Stimulated activated CD8-positive, alpha-beta memory T cell treated with anti-CD3 and anti-CD28 coated beads, Interleukin-2, amount 100 ng/mL, for 1 hour (primary cell): ENCODE data around the gene ALDH3A2.

Experiments
- DNase-seq, 2 donors: peaks; one replicate each; pipeline ENCODE4 v3.0.0-alpha.2; 2020; ENCODE audit warnings: low read depth in 2 of 2

ALDH3A2 gene

DNA sequence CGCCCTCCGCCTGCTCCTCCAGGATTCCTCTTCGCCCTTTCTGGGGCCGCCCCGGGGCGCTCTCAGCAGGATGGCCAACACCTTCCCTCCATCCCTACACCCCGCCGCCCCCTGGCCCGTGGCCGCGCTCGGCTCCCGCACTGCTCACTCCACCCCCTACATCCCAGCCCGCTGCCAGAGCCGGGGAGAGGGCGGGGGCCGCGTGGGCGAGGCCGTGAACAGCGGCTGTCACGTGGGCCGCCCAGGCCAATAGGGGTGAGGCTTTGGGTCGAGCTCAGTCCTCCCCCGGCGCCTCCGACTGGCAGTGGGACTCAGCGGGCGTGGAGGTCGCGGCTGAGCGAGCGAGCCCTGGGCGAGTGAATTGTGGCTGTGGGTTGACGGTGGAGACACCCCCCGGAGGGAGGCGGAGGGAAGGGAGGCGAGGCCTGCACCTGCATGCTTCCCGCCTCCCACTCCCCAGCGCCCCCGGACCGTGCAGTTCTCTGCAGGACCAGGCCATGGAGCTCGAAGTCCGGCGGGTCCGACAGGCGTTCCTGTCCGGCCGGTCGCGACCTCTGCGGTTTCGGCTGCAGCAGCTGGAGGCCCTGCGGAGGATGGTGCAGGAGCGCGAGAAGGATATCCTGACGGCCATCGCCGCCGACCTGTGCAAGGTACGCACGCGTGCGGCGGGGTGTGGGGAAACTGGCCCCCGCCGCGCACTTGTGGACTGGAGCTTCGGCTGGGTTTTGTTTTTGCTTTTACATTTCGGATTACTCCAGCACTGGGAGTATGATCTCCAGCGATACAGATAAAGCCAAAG lies at the start of gene ALDH3A2:
ALDH3A2 (plus strand) TSS at position 277 of the 799 bp plus-strand sequence; CDS start at position 498, 221 bp downstream.
- peak; percentile 82 to 88 for DNase-seq

- no peak for DNase-seq
Observed at GRCh38 chr17:19610311-19610710, 38.2 kb upstream of the ALDH3A2 start.

DNA sequence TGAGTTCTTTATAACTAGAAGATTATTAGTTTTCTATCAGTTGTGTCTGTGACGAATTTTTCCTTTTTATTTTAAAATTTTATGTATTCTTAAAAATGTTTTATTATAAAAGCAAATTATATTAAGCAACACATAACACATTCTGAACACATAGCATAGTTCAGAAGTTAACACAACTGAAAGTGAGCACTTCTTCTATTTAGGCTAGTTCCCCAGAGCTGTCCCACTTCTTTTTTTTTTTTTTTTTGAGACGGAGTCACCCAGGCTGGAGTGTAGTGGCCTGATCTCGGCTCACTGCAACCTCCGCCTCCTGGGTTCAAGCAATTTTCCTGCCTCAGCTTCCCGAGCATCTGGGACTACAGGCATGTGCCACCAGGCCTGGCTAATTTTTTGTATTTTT lies 37.7 kb upstream of the ALDH3A2 start:
- DNase-seq, result no peak

DNA sequence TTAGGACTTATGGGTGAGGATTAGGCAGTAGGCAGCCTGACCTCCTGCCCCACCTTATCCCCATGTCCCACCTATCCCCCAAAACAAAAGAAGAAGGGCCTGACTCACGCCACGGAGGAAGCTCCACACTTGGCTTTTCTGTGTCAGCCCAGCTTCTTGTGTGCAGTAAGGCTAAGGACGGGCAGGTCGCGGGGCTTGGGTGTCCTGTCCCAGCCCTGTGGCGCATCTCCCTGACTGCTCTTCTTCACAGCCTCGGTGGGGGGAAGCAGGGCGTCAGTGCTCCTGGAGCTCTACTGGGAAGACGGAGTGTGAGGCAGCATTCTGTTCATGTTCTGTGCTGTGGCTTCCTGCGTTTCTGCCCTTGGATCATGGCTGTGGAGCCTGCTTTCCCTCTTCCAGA lies 34.6 kb upstream of the ALDH3A2 start:
- DNase-seq, result no peak

DNA sequence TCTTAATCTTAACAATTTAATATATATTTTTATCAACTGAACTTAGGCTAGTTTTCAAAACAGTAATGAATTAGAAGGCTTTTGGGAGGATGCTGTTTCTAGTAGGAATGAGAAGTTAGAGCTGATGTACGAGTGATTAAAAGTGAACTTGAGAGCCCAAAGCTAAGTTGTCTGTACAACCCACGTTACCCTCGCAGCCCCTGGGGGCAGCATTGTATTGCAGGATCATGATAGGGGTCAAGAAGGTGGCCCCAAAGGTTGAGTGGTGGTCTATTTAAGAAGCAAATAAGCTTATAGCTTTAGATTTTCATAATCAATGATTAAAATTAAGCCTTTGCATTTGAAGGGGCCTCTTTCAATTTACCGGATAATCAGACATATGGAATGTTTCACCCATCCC lies 33.7 kb upstream of the ALDH3A2 start:
- no peak for DNase-seq

GRCh38 chr17:19618015-19618414 lies 30.5 kb upstream of the ALDH3A2 start:
- DNase-seq, result no peak

DNA sequence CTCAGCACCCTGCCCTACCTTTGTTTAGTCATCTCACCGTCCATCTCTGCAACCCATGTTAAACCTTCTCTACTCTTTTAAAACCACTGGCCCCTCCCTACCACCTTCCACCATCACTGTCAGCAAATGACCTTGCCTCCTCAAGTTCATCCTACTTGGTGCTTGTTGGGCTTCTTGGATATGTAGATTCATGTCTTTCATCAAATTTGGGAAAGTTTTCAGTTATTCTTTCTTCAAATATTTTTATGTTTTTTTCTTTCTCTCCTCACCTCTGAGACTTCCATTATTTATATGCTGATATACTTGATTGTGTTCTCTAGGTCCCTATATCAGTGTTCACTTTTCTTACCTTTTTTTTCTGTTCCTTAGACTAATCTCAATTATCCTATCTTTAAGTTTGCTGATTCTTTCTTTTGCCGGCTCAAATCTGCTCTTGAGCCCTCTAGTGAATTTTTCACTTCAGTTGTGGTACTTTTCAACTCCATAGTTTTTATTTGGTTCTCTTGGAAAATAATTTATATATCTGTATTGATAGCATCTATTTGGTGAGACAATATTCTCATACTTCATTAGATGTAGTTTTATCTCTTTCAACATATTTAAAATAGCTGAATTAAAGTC lies 28.7 kb upstream of the ALDH3A2 start:
- DNase-seq, result no peak

DNA sequence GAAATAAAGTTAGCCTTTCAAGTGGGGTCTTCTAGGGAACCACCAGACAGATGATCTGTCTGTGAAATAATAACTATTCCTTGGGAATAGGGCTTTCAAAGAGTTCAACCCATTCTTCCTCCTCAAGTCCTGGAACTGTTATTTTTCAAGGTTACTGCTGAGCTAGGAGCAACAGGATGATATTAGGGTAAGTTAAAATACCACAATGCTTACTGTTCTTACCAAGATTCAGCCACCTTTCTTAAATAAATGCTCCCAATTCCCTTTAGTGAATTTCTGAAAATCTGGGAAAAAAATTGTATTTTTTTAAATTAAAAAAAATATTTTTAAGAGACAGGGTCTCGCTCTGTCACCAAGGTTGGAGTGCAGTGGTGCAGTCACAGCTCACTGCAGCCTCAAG lies 26.9 kb upstream of the ALDH3A2 start:
- no peak for DNase-seq

- no peak for DNase-seq
Observed at GRCh38 chr17:19626079-19626478, 22.5 kb upstream of the ALDH3A2 start.

DNA sequence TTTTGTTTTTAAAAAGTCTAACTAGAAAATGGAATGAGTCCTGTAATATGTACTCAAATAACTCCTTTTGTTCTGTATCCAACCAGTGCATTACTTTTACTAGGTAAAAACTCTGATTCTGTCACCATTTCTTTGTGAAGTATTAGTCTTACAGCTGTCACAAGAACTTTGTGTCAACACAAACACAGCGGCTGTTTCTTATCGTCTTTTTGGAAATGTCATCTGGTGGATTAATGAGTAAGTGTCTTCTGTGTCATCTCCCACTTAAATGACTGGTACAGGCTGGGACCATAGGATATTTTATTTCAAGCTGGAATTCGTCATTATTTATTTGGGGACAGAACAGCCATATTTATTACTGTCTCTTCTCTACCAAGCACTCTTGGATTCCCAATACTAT lies 19.1 kb upstream of the ALDH3A2 start:
- no peak for DNase-seq

GRCh38 chr17:19630035-19630434 lies 18.5 kb upstream of the ALDH3A2 start:
- DNase-seq, result no peak

- DNase-seq, result no peak
Observed at GRCh38 chr17:19630661-19631060, 17.9 kb upstream of the ALDH3A2 start.

GRCh38 chr17:19631905-19632304 lies 16.6 kb upstream of the ALDH3A2 start:
- DNase-seq, result no peak

DNA sequence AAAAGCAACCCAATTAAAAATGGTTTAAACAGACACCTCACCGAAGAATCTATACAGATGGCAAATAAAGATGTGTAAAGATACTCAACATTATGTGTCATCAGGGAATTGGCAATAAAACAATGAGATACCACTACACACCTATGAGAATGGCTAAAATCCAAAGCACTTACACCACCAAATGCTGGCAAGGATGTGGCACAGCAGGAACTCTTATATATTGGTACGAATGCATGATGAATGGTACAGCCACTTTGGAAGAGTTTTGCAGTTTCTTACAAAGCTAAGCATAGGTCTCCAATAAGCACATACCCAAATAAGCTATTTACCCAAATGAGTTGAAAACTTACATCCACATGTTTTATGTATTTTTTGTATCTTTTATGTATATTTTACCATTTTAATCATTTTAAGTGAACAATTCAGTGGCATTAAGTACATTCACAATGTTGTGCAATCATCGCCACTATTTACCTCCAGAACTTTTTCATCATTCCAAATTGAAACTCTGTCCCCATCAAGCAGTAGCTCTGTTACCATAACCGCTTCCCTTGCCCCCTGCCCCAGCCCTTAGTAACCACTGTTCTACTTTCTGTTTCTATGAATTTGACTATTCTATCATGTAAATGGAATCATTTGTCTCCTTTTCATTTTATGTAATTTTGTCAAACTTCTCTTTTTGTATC lies 6.7 kb upstream of the ALDH3A2 start:
- DNase-seq, result no peak

DNA sequence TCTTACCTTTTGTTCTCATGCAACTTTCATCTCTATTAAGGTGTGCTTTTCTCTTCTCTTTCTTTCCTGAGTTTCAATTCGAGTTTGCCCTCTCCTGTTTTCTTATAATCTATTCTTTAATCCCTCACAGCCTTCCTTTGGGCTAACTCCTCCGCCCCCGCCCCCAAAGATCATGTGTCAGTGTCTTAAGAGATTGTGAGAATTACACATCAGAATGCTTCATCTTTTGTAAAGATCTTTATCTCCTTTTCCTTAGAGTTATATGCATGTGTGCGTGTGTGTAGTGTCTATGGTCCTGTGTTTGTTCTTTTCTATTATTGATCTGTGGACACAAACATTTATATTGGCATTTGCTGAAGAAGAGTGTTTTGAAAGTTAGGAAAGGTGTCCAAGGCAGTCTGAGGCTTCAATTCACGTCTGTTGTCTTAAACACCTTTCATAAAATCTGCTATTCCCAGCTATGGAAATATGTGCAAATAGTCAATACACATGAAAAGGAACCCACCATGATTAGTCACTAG lies 6.1 kb upstream of the ALDH3A2 start:
- DNase-seq, result no peak

GRCh38 chr17:19644493-19645210 lies 3.9 kb upstream of the ALDH3A2 start:
- DNase-seq, result no peak

- peak in 1 of 2 donors; percentile 2 for DNase-seq
Observed at GRCh38 chr17:19645734-19646201, 2.8 kb upstream of the ALDH3A2 start.

- no peak for DNase-seq
Observed at GRCh38 chr17:19646788-19647696, 1.5 kb upstream of the ALDH3A2 start.

DNA sequence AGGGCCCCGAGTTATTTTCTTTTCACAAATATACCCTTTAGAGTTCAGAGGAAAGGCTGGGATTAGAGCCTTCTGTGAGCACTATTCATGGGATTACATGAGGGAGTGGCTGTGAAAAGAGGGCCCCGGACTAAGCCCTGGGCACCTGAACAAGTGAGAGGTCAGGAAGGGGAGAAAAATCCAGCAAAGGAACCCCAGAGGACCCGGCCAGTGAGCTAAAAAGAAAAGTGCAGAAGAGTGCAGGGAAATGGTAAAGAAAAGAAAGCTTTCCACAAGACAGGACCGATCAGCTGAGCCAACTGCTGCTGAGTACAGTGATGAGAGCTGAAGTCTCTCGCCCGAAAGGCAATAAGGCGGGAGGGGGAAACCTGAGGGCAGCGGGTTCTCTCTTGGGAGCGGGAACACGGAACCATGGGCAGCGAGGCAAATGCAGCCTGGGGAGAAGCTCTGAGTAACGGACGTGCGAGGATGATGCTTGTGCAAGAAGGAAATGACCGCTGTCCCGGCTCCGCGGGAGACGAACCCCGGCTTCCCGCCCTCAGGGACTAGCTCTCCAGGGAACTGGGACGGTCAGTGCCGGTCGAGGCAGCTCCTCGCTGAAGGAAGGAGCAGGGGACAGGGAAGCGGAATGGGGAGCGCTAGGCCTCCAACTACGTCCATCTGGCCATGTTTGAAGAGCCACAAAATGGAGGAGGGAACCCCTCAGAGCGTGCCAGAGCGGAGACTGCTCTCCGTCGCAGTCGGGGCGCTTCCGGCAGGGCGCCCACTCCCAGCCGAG lies 665 bp upstream of the ALDH3A2 start:
- DNase-seq, result peak in 1 of 2 donors; percentile 4

DNA sequence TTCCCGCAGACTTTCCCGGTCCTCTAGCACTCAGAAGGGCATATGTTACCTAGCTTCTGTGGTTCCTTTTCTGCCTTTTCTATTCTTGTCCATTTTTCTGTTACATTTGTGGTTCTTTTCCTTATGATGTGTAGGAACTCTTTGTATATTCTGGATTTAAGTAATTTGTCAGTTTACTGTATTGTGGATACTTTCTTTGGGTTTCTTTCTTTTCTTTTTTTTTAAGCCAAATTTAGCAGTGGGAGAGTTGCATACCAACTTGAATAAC lies 657 bp downstream of the ALDH3A2 start:
- no peak for DNase-seq
